ENCODE measurements around the gene SYT8. TPM values are rescaled to one million over a fixed set of nuclear protein-coding genes. Genes with fewer than 3 reads are reported as not detected.

SYT8 gene
- total RNA-seq, 1 donor from 2014 or later, result not detected

DNA sequence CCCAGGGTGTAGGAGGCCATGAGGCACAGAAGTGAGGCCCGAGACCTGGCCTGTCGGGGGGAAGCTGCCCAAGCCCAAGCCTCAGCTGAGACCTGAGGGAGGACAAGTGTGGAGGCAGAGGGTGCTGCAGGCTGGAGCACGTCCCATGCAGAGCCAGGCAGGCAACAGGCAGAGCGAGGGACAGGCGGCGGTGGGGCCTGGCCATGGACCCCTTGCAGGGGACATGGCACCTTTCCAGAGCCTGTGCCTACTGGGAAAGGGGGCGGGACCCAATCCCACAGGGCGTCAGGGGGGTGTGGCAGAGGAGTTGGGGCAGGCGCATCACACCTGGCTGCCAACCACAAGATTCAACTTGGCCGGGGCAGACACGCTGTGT, 8.3 kb downstream of the SYT8 start:
- Histone ChIP-seq H3K79me2 (ENCODE audit: low read depth) (no peaks in the 10 kb centered on the region), H3F3A (ENCODE audit: low read depth) (no peaks in the 10 kb centered on the region), H3K27me3 (no peaks in the 10 kb centered on the region), H3K4me2 (no peak overlapping the region), H3K4me3 (no peak overlapping the region), H3K36me3 (no peaks in the 10 kb centered on the region), H3K9ac (no peak overlapping the region), H3K4me1 (peaks cover 2% of the 10 kb centered on the region), H4K20me1 (ENCODE audit: low read depth) (no peaks in the 10 kb centered on the region), H3K9me3 (ENCODE audit: low read depth) (no peaks in the 10 kb centered on the region), H2AFZ (replicated peaks) (no peak overlapping the region), H3K27ac (no peak overlapping the region)
- H3K4me1 Mint-ChIP-seq, result peaks cover 18% of the 10 kb centered on the region
- TF ChIP-seq EZH2 (IDR thresholded peaks at IDR 0.05) (no peak), CTCF (IDR thresholded peaks at IDR 0.05) (no peak), EZH2phosphoT487 (IDR thresholded peaks at IDR 0.05) (no peak)
- peaks cover 4% of the 10 kb centered on the region for H3K27me3 Mint-ChIP-seq (ENCODE audit: insufficient read depth, low read depth)
- H3K36me3 Mint-ChIP-seq, result no peaks in the 10 kb centered on the region
- H3K27ac Mint-ChIP-seq, result no peak overlapping the region
- no peak for DNase-seq (ENCODE audit: low spot score)
- H3K9me3 Mint-ChIP-seq, result no peaks in the 10 kb centered on the region
- H3K4me3 Mint-ChIP-seq, result no peak overlapping the region

DNA sequence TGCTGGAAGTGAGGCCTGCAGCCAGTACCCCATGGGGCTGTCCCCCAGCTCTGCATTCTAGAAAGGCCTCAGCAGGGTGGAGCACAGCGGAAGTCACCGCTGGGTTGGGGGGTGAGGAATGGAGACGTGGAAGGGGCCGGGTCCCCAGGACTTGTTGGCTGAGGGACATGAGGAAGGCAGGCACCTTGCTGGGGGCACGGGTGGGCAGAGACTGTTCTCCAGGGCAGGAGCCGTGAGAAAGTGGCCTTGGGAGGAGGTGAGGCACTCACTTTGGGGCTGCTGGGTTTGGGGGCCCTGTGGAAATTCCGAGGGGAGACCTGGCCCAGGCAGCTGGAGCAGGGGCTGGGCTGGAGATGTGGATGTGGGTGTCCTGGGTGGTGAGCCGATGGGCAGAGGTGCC, 9.0 kb downstream of the SYT8 start:
- no peaks in the 10 kb centered on the region for H3K4me1 ChIP-seq
- H3K9ac ChIP-seq, result no peak overlapping the region
- H3K4me1 Mint-ChIP-seq, result peaks cover 18% of the 10 kb centered on the region

GRCh38 chr11:1844221-1845094, 9.7 kb downstream of the SYT8 start:
- peak overlapping the region; percentile 13 for H3K27ac Mint-ChIP-seq
- H3K4me1 Mint-ChIP-seq, result peaks cover 18% of the 10 kb centered on the region
- TF ChIP-seq CTCF (IDR thresholded peaks at IDR 0.05) (no peak), EZH2phosphoT487 (IDR thresholded peaks at IDR 0.05) (no peak), EZH2 (IDR thresholded peaks at IDR 0.05) (no peak)
- Histone ChIP-seq H3K79me2 (ENCODE audit: low read depth) (no peaks in the 10 kb centered on the region), H4K20me1 (ENCODE audit: low read depth) (no peaks in the 10 kb centered on the region), H3K4me1 (no peaks in the 10 kb centered on the region), H3K4me3 (no peak overlapping the region), H3K27me3 (no peaks in the 10 kb centered on the region), H3K27ac (no peak overlapping the region), H2AFZ (replicated peaks) (no peak overlapping the region), H3K4me2 (no peak overlapping the region), H3K9ac (no peak overlapping the region), H3K9me3 (ENCODE audit: low read depth) (no peaks in the 10 kb centered on the region), H3F3A (ENCODE audit: low read depth) (no peaks in the 10 kb centered on the region), H3K36me3 (no peaks in the 10 kb centered on the region)
- no peak for DNase-seq (ENCODE audit: low spot score)
- no peaks in the 10 kb centered on the region for H3K9me3 Mint-ChIP-seq
- no peaks in the 10 kb centered on the region for H3K36me3 Mint-ChIP-seq
- H3K27me3 Mint-ChIP-seq (ENCODE audit: insufficient read depth, low read depth), result peaks cover 8% of the 10 kb centered on the region
- H3K4me3 Mint-ChIP-seq, result no peak overlapping the region

More for the DNA sequence above, 9.0 kb downstream of the SYT8 start:
- TF ChIP-seq CTCF (IDR thresholded peaks at IDR 0.05) (no peak), EZH2 (IDR thresholded peaks at IDR 0.05) (no peak), EZH2phosphoT487 (IDR thresholded peaks at IDR 0.05) (no peak)
- Histone ChIP-seq H3K27ac (no peak overlapping the region), H3K79me2 (ENCODE audit: low read depth) (no peaks in the 10 kb centered on the region), H2AFZ (replicated peaks) (no peak overlapping the region), H3F3A (ENCODE audit: low read depth) (no peaks in the 10 kb centered on the region), H3K36me3 (no peaks in the 10 kb centered on the region), H3K4me3 (no peak overlapping the region), H4K20me1 (ENCODE audit: low read depth) (no peaks in the 10 kb centered on the region), H3K9me3 (ENCODE audit: low read depth) (no peaks in the 10 kb centered on the region), H3K4me2 (no peak overlapping the region), H3K27me3 (no peaks in the 10 kb centered on the region)
- Mint-ChIP-seq H3K27ac (no peak overlapping the region), H3K9me3 (no peaks in the 10 kb centered on the region), H3K4me3 (no peak overlapping the region), H3K36me3 (no peaks in the 10 kb centered on the region), H3K27me3 (ENCODE audit: insufficient read depth, low read depth) (peaks cover 4% of the 10 kb centered on the region)
- no peak for DNase-seq (ENCODE audit: low spot score)

Measured in neural progenitor cell (in vitro differentiated cells).